Neuron (in vitro differentiated cells): ENCODE data around the gene CCDC61.

Experiments used
- H2AFZ ChIP-seq: one replicate; pipeline ENCODE4 v1.6.1; 2013; ENCODE audit warnings: low read depth, mild to moderate bottlenecking, inconsistent platforms, low read length, moderate library complexity
- H3K27me3 ChIP-seq: one replicate; pipeline ENCODE4 v1.6.1; 2013; ENCODE audit warnings: low read length; ENCODE audit not compliant: insufficient read depth
- H3K36me3 ChIP-seq: one replicate; pipeline ENCODE4 v1.6.1; 2013; ENCODE audit warnings: low read length; ENCODE audit not compliant: insufficient read depth
- H3K4me1 ChIP-seq: one replicate; pipeline ENCODE4 v1.6.1; 2013; ENCODE audit warnings: low read length; ENCODE audit not compliant: insufficient read depth
- H3K4me3 ChIP-seq: 2 replicates; pipeline ENCODE4 v1.5.1; 2013; ENCODE audit warnings: mild to moderate bottlenecking, low read length, moderate library complexity
- H3K9me3 ChIP-seq: one replicate; pipeline ENCODE4 v1.6.1; 2013; ENCODE audit warnings: low read length

CCDC61 gene

DNA sequence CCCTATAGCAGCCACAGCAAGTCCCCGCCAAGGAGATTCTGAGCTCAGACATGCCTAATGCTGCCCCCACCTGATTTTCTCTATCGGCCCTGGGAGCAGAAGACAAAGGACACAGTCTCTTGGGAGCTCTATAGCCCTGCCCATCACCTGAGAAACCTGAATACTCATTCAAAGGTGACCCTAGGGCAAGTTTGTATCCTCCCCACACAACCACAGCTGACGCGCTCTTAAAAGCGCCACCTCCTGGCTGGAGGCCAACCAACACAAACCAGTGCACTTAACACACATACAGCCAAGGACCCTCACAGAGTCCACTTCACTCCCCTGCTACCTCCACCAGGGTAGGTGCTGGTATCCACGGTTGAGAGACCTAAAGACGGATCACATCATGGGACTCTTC lies 54.3 kb downstream of the CCDC61 start:
- Histone ChIP-seq H3K36me3 (no peaks in the 10 kb centered on the region), H3K4me3 (no peak overlapping the region), H3K4me1 (no peaks in the 10 kb centered on the region), H3K9me3 (peaks cover 2% of the 10 kb centered on the region), H3K27me3 (no peaks in the 10 kb centered on the region), H2AFZ (no peak overlapping the region)

DNA sequence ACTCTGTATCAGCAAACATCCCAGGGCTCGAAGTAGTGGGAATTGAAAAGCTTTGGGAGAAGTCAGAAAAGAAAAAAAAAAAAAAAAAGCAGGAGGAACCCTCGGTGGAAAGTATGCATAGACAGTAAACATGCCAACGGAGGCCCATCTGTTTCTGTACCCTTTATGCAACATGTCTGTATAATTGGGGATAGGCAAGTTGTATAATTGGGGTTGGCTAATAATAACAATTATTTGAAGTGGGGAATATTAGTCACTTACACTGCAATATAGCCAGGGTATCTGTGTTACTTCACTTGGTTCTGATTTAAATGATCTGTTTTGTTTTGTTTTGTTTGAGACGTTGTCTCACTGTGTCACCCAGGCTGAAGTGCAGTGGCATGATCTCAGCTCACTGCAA lies 57.6 kb downstream of the CCDC61 start:
- no peaks in the 10 kb centered on the region for H3K36me3 ChIP-seq
- H3K9me3 ChIP-seq, result no peaks in the 10 kb centered on the region
- H3K4me3 ChIP-seq, result no peak overlapping the region
- H3K27me3 ChIP-seq, result no peaks in the 10 kb centered on the region
- H2AFZ ChIP-seq, result no peak overlapping the region
- peaks cover 10% of the 10 kb centered on the region for H3K4me1 ChIP-seq

DNA sequence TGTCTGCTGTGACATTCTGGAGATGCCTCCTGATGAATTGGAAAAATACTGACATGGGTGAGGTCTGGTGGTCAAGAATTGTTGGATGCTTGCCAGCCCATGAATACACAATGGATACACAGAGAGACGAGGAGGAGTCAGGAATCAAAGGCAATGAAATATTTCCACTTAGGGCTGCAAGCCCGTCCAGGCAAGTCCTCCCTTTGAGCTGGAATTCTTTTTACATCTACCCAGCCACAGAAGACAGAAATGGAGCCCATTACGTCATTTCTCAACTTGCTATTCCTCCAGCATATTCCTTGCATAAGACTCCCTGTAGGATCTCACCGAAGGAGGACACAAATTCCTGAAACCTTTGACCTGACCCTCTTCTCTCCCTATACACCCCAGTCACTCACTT lies 61.3 kb downstream of the CCDC61 start:
- Histone ChIP-seq H3K36me3 (no peaks in the 10 kb centered on the region), H3K9me3 (no peaks in the 10 kb centered on the region), H3K4me1 (peaks cover 10% of the 10 kb centered on the region), H2AFZ (no peak overlapping the region), H3K4me3 (no peak overlapping the region), H3K27me3 (no peaks in the 10 kb centered on the region)

DNA sequence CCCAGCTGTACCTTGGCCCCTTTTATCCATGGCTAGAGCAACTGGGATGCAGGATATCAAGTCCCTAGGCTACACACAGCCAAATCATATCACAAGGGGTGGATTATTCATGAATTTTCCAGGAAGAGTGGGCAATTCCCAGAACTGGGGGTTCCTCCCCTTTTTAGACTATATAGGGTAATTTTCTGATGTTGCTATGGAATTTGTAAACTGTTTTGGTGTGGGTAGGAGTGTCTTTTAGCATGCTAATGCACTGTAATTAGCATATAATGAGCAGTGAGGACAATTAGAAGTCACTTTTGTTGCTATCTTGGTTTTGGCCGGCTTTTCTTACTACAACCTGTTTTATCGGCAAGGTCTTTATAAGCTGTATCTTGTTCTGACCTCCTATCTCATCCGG lies 63.5 kb downstream of the CCDC61 start:
- H2AFZ ChIP-seq, result no peak overlapping the region
- H3K27me3 ChIP-seq, result no peaks in the 10 kb centered on the region
- H3K9me3 ChIP-seq, result peaks cover 5% of the 10 kb centered on the region
- no peaks in the 10 kb centered on the region for H3K36me3 ChIP-seq
- peaks cover 10% of the 10 kb centered on the region for H3K4me1 ChIP-seq
- H3K4me3 ChIP-seq, result no peak overlapping the region

DNA sequence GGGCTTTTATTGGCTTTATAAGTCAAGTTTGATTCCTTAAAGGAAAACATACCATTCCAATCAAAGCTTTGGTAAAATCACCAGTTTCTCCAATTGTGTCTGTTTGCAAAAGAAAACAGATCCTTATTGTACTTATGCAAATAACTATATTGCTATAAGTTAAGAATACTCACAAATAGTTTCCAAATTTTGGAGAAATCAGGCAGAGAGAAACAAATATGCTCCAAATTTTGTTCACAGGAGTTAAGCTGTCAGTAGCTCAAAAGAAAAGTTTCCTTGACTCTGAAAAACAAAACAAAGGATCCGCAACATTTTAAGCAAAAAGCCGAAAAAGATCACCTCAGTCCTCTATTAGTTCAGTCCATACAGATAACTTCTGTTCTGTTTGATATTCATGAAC lies 64.7 kb downstream of the CCDC61 start:
- Histone ChIP-seq H3K4me3 (no peak overlapping the region), H3K27me3 (no peaks in the 10 kb centered on the region), H2AFZ (no peak overlapping the region), H3K4me1 (peaks cover 10% of the 10 kb centered on the region), H3K9me3 (peaks cover 5% of the 10 kb centered on the region), H3K36me3 (no peaks in the 10 kb centered on the region)

DNA sequence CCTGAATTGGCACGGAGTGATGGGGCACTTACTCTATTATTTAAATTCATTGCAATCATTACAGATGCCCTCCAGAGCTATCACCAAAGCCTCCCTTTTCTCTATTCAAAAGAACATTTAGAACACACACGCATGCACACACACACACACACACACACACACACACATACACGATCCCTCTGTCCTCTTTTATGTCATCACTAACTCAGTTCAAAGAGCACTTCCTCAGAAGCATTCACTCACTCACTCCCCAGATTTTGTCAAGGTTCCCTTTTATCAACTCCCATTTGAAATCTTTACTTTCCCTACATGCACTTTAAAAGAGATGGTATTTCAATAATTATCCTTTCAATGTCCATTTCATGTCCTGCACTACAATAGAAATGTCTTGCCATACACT lies 67.9 kb downstream of the CCDC61 start:
- no peak overlapping the region for H2AFZ ChIP-seq
- H3K27me3 ChIP-seq, result no peaks in the 10 kb centered on the region
- H3K4me1 ChIP-seq, result peaks cover 11% of the 10 kb centered on the region
- H3K9me3 ChIP-seq, result peaks cover 5% of the 10 kb centered on the region
- H3K36me3 ChIP-seq, result no peaks in the 10 kb centered on the region
- no peak overlapping the region for H3K4me3 ChIP-seq

DNA sequence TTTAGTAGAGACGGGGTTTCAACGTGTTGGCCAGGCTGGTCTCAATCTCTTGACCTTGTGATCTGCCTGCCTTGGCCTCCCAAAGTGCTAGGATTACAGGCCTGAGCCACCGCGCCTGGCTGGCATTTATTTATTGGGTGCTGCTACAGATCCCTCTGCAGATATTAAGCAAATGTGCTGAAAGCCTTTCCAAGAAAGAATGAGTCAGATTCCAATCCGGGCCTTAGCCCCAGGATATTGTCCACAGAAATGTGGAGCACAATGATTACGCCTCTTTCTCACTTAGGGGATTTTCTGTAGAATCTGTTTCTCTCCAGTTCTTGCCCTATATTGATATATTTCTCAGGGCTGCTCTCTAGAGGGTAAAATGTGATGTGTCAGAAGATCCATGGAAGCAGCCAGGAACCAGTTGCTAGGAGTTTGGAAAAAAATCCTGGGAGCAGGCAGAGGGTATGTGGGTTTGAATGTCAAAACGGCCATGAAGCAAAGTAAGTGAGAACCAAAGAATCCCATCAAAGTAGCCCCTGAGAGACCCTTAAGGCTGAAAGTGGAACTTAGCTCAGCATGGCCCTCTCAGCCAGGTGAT lies 70.3 kb downstream of the CCDC61 start:
- H3K9me3 ChIP-seq, result peaks cover 5% of the 10 kb centered on the region
- no peaks in the 10 kb centered on the region for H3K36me3 ChIP-seq
- H3K4me3 ChIP-seq, result no peak overlapping the region
- no peak overlapping the region for H2AFZ ChIP-seq
- H3K27me3 ChIP-seq, result no peaks in the 10 kb centered on the region
- peaks cover 18% of the 10 kb centered on the region for H3K4me1 ChIP-seq

DNA sequence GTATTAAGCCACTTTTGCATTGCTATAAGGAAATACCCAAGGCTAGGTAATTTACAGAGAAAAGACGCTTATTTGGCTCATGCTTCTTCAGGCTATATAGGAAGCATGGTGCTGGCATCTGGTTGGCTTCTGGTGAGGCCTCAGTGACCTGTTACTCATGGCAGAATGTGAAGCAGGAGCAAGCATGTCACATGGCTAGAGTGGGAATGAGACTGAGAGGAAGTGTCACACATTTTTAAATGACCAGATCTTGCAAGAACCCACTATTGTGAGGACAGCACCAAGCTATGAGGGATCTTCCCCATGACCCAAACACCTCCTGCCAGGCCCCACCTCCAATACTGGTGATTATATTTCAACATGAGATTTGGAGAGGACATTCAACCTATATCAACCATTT lies 71.2 kb downstream of the CCDC61 start:
- H3K27me3 ChIP-seq, result no peaks in the 10 kb centered on the region

DNA sequence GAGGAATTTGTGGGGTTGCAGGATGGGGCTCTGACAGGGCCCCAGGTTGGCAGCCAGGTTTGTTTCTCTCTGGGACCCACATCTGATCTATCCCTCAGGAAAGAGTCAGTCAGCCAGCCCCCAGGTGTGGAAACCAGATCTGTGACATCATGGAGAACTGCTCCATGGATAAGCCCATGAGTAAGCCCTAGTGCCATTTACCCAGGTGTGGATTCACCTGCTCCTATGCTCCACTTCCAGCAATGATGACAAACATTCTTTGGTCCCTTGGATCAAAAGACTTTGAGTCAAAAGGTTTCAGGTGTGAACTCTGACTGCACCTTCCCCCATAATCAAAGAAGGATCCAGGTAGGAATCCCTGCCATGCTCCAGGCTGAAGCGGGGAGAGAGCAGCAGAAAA lies 72.4 kb downstream of the CCDC61 start:
- Histone ChIP-seq H3K9me3 (no peaks in the 10 kb centered on the region), H2AFZ (no peak overlapping the region), H3K36me3 (no peaks in the 10 kb centered on the region), H3K4me3 (no peak overlapping the region), H3K4me1 (peaks cover 18% of the 10 kb centered on the region), H3K27me3 (no peaks in the 10 kb centered on the region)

More for the DNA sequence above, 71.2 kb downstream of the CCDC61 start:
- peaks cover 18% of the 10 kb centered on the region for H3K4me1 ChIP-seq
- H3K9me3 ChIP-seq, result peaks cover 5% of the 10 kb centered on the region
- no peaks in the 10 kb centered on the region for H3K36me3 ChIP-seq
- H2AFZ ChIP-seq, result no peak overlapping the region
- H3K4me3 ChIP-seq, result no peak overlapping the region
